ENCODE results near the gene MPV17.

DNA sequence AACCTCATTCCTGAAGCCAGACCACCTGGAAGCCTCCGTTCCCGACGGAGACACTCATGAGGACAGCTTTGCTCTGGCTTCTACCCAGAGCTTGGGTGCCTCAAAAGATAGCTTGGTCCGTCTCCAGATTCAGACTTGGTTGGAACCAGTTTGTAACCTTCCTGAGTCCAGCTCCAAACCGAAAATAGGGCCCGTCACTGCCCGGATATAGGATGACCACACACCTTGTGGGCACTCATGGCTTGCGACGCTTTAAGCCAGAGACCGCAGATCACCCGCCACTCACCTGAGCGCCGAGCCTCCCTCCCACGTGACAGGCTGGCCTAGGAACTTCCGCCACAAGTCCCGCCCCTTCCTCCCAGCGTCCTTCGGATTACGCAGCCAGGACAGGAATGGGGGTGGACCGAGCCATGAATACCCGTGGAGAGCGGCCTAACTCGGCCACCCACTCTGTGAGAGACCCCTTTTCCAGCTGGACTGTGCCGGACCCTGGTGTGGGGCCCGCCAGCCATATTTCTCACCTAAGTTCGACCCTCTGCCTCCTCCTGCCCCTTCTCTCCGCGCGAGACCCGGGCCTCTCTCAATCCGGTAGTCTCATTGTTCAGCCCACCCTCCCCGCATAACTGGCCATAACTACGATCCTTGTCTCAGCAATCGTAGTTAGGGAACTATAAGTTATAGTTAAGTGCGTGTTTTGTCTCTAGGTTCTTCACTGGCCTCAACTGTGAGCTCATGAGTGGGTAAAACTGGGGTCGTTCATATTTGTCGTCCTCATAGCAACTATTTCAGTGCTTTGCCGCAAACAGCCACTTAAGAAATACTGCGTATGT is at the start of gene MPV17:
- TF ChIP-seq CTCF (conservative IDR thresholded peaks at IDR 0.05 in 1 of 2, IDR thresholded peaks at IDR 0.05 in 1 of 2; ENCODE audit: low read depth in 1 of 2, low read length in 2 of 2) (no peak), EZH2 (IDR thresholded peaks at IDR 0.05; ENCODE audit: low read length, missing control alignments) (no peak)

Measured in fibroblast of lung (primary cell).